GM12878 (cell line): Measurements from ENCODE around the gene FAM118B. TPM values are rescaled to one million over a fixed set of nuclear protein-coding genes. Genes with fewer than 3 reads are reported as not detected.

Source experiments
- ATAC-seq: fragments of 200-7000 bp; cut with Tn5 transposase; 3 replicates; pipeline ENCODE4 v1.9.1; 2020; ENCODE audit warnings: mild to moderate bottlenecking, moderate library complexity
- BruUV-seq: library from RNA; stranded (reverse); fragments of 400-500 nt; replicated peaks from 2 replicates; lab custom pipeline; 2021; lab: Mats Ljungman, UMichigan
- CTCF ChIA-PET: fragments of 300-600 bp; sonication (Branson Sonifier 250); formaldehyde crosslinking; extraction: SDS; loops from one replicate; lab custom pipeline; 2021; ENCODE audit warnings: inconsistent platforms; lab: Yijun Ruan, JAX
- POLR2A ChIA-PET: fragments of 350-600 bp; formaldehyde crosslinking; extraction: SDS; loops from one replicate; lab custom pipeline; 2021; ENCODE audit warnings: inconsistent platforms; lab: Charles Lee
- RAD21 ChIA-PET: fragments of 300-600 bp; sonication (Branson Sonifier 250); formaldehyde crosslinking; loops from one replicate; lab custom pipeline; 2023; ENCODE audit warnings: antibody characterized with exemption; ENCODE audit not compliant: unreplicated experiment; lab: Charles Lee
- SMC1A ChIA-PET: fragments of 300-600 bp; sonication (Branson Sonifier 250); formaldehyde crosslinking; loops from one replicate; lab custom pipeline; 2023; ENCODE audit not compliant: unreplicated experiment, uncharacterized antibody; lab: Charles Lee
- DNase-seq: peaks from one replicate; pipeline ENCODE4 v3.0.0-alpha.2; 2011; ENCODE audit warnings: low read depth, low spot score
- FAIRE-seq: peaks from 3 replicates; lab custom pipeline; 2011; peaks lifted over from hg19 to GRCh38; lab: Jason Lieb, UNC
- H2AFZ ChIP-seq: 2 replicates; pipeline ENCODE4 v1.6.0; 2011; ENCODE audit warnings: low read depth, low read length, control low read depth; ENCODE audit not compliant: control insufficient read depth
- H3K27ac ChIP-seq: 2 replicates; pipeline ENCODE4 v1.5.1; 2011; ENCODE audit warnings: control low read depth; ENCODE audit not compliant: control insufficient read depth, insufficient read depth
- H3K27me3 ChIP-seq, 2 experiments: replicated peaks in 1 of 2; 2 replicates each; pipeline versions ENCODE4 v1.6.0 to v1.6.1; 2011; ENCODE audit warnings: low read length in 1 of 2; ENCODE audit not compliant: control insufficient read depth in 2 of 2, insufficient read depth in 2 of 2
- H3K36me3 ChIP-seq, 2 experiments: 2 replicates each; pipeline ENCODE4 v1.5.1; 2011; ENCODE audit warnings: low read length in 1 of 2; ENCODE audit not compliant: control insufficient read depth in 2 of 2, insufficient read depth in 2 of 2
- H3K4me1 ChIP-seq: 2 replicates; pipeline ENCODE4 v1.6.1; 2011; ENCODE audit warnings: mild to moderate bottlenecking, low read length, moderate library complexity, mixed read lengths; ENCODE audit not compliant: control insufficient read depth, insufficient read depth
- H3K4me2 ChIP-seq: 2 replicates; pipeline ENCODE4 v1.6.0; 2011; ENCODE audit warnings: control low read depth; ENCODE audit not compliant: control insufficient read depth, insufficient read depth
- H3K4me3 ChIP-seq: fragments of 200-600 bp; sonication (generic); 2 replicates; pipeline ENCODE4 v1.5.1; 2016
- H3K79me2 ChIP-seq: 2 replicates; pipeline ENCODE4 v1.6.0; 2011; ENCODE audit warnings: low read length; ENCODE audit not compliant: control insufficient read depth, insufficient read depth
- H3K9ac ChIP-seq: 2 replicates; pipeline ENCODE4 v1.8.0; 2011; ENCODE audit warnings: low read length, control low read depth, mixed read lengths; ENCODE audit not compliant: control insufficient read depth, insufficient read depth
- H3K9me3 ChIP-seq: replicated peaks from 3 replicates; pipeline ENCODE4 v1.5.1; 2011; ENCODE audit warnings: mild to moderate bottlenecking, low read length; ENCODE audit not compliant: control insufficient read depth, insufficient read depth
- H4K20me1 ChIP-seq: 2 replicates; pipeline ENCODE4 v1.6.0; 2011; ENCODE audit not compliant: control insufficient read depth, insufficient read depth
- BCL11A ChIP-seq: IDR thresholded peaks from 2 replicates; pipeline ENCODE4 v1.6.1; 2011; ENCODE audit warnings: low read depth, low read length
- CEBPB ChIP-seq, 2 experiments: fragments of 150-350 bp in 1 of 2; IDR thresholded peaks; 2 replicates each; pipeline ENCODE4 v1.6.1; 2012 to 2014; ENCODE audit warnings: low read depth in 2 of 2, low read length in 2 of 2, borderline replicate concordance in 1 of 2, inconsistent platforms in 1 of 2
- CREB1 ChIP-seq: IDR thresholded peaks from 2 replicates; pipeline ENCODE4 v1.6.1; 2012; ENCODE audit warnings: low read depth, mild to moderate bottlenecking, inconsistent platforms
- HDGF ChIP-seq: fragments of 450-650 bp; IDR thresholded peaks from 2 replicates; pipeline ENCODE4 v1.6.1; 2016; ENCODE audit warnings: antibody characterized with exemption
- HSF1 ChIP-seq: fragments of 150-350 bp; IDR thresholded peaks from 2 replicates; pipeline ENCODE4 v1.6.1; 2014; ENCODE audit warnings: mild to moderate bottlenecking, low read depth, low read length
- IKZF1 ChIP-seq: fragments of 450-650 bp; conservative IDR thresholded peaks from 2 replicates; pipeline ENCODE4 v1.6.1; 2017; ENCODE audit warnings: antibody characterized with exemption, mild to moderate bottlenecking
- IRF3 ChIP-seq: fragments of 450-650 bp; IDR thresholded peaks from 2 replicates; pipeline ENCODE4 v1.6.1; 2014; ENCODE audit warnings: mild to moderate bottlenecking
- NRF1 ChIP-seq: conservative IDR thresholded peaks from 2 replicates; pipeline ENCODE4 v1.6.1; 2011; ENCODE audit warnings: mild to moderate bottlenecking, low read depth, low read length, improper control_type of control experiment
- RAD21 ChIP-seq: IDR thresholded peaks from 2 replicates; pipeline ENCODE4 v1.6.1; 2011; ENCODE audit warnings: mild to moderate bottlenecking, low read depth, low read length, moderate library complexity; ENCODE audit not compliant: insufficient read depth
- RAD51 ChIP-seq: fragments of 450-650 bp; IDR thresholded peaks from 2 replicates; pipeline ENCODE4 v1.6.1; 2016; ENCODE audit warnings: moderate library complexity, mild to moderate bottlenecking, inconsistent platforms
- RUNX3 ChIP-seq: IDR thresholded peaks from 2 replicates; pipeline ENCODE4 v1.6.1; 2012; ENCODE audit warnings: low read length, inconsistent platforms
- SIX5 ChIP-seq: IDR thresholded peaks from 2 replicates; pipeline ENCODE4 v1.6.1; 2011; ENCODE audit warnings: mild to moderate bottlenecking, low read depth, low read length, moderate library complexity; ENCODE audit not compliant: severe bottlenecking
- SPI1 ChIP-seq: IDR thresholded peaks from 2 replicates; pipeline ENCODE4 v1.6.1; 2011; ENCODE audit warnings: low read depth, mild to moderate bottlenecking, low read length, moderate library complexity, borderline replicate concordance; ENCODE audit not compliant: insufficient read depth
- SREBF2 ChIP-seq: IDR thresholded peaks from 2 replicates; pipeline ENCODE4 v1.6.1; 2012; ENCODE audit warnings: mild to moderate bottlenecking, low read length
- TAF1 ChIP-seq: IDR thresholded peaks from 2 replicates; pipeline ENCODE4 v1.6.1; 2011; ENCODE audit warnings: mild to moderate bottlenecking, low read depth, low read length, borderline replicate concordance
- TCF12 ChIP-seq: IDR thresholded peaks from 2 replicates; pipeline ENCODE4 v1.6.1; 2011; ENCODE audit warnings: low read depth, mild to moderate bottlenecking, low read length
- TCF7 ChIP-seq: IDR thresholded peaks from 2 replicates; pipeline ENCODE4 v1.6.1; 2014; ENCODE audit warnings: antibody characterized with exemption, borderline replicate concordance
- ZBED1 ChIP-seq: IDR thresholded peaks from 2 replicates; pipeline ENCODE4 v1.6.1; 2016; ENCODE audit warnings: borderline replicate concordance
- WGBS: methylation state at CpG from one replicate; pipeline ENCODE4 v1.1.6; 2016; ENCODE audit warnings: low lambda C conversion rate; ENCODE audit not compliant: insufficient replicate concordance, insufficient coverage; ENCODE audit errors: missing lambda C conversion rate; 5-methylcytosine and 5-hydroxymethylcytosine counted together
- in situ Hi-C: fragments of 300-500 bp; cut with MboI; formaldehyde crosslinking; loops from 9 replicates; pipeline ENCODE4 v1.14.3; 2018; ENCODE audit warnings: mixed read lengths
- intact Hi-C: fragments of 100-400 bp; cut with micrococcal nuclease; formaldehyde crosslinking; loops from one replicate; pipeline ENCODE4 v1.14.2; 2022; ENCODE audit not compliant: unreplicated experiment
- polyA plus RNA-seq, 11 experiments: library from polyadenylated mRNA; depleted of rRNA in 4 of 11; unstranded in 6 of 11; stranded (reverse) in 5 of 11; fragments of >200 nt; fragmentation: Nextera tagmentation in 4 of 11; fragmentation: Illumina TruSeq in 1 of 11; extraction: Ambion mirVana in 4 of 11; extraction: Trizol in 1 of 11; gene quantifications; 1 replicate in 1 of 11; 2 replicates in 10 of 11; pipeline versions ENCODE4 v1.2.1 to v1.2.3, GENCODE V29; 2011 to 2016; ENCODE audit warnings: inconsistent platforms in 2 of 11, missing spikeins in 2 of 11, low read depth in 1 of 11
- total RNA-seq, 4 experiments: library from RNA; depleted of rRNA in 3 of 4; stranded (reverse); fragments of >200 nt in 3 of 4; fragmentation: Illumina TruSeq in 1 of 4; extraction: Trizol in 1 of 4; gene quantifications; 2 replicates each; pipeline versions ENCODE4 v1.2.1 to v1.2.3, GENCODE V29; 2013 to 2021

The FAM118B gene
- total and polyA plus RNA-seq, 10 of the 15 experiments (the other 5 are each of a cell fraction or from before 2014, with no cell fraction given) = 12.8 to 29.7 (median 16.5) TPM

GRCh38 chr11:126173257-126173656 is 38.3 kb upstream of the FAM118B start:
- Histone ChIP-seq H3K4me2 (no peak overlapping the region), H4K20me1 (no peaks in the 10 kb centered on the region), H3K27ac (no peak overlapping the region), H3K36me3 (no peaks in the 10 kb centered on the region)
- in situ Hi-C loops = no loop called here
- peak; percentile 31 for ATAC-seq
- POLR2A ChIA-PET = no interaction called here
- 76% methylated on average over 9 of the region's 9 CpGs for WGBS
- TF ChIP-seq RAD51 (no peak), IKZF1 (0 out of 2 replicates have a peak, but pooled peaks have one; percentile 17), TCF12 (0 out of 2 replicates have a peak, but pooled peaks have one; percentile 7), RUNX3 (peak; percentile 36; the same call in 1 of the 2 replicates), CEBPB (IDR thresholded peaks at IDR 0.05; ENCODE audit: borderline replicate concordance in 1 of 2, low read depth in 2 of 2, low read length in 2 of 2) (no peak), BCL11A (0 out of 2 replicates have a peak, but pooled peaks have one; percentile 11)
- TF ChIP-seq, all 136 proteins: peak for 4
- DNase-seq (no peak), FAIRE-seq (no peak)
- H3K9ac ChIP-seq = no peak overlapping the region
- H3K4me1 ChIP-seq = no peaks in the 10 kb centered on the region; the same call in 1 of the 2 replicates
- BruUV-seq = no TSS peak
- no peaks in the 10 kb centered on the region for H3K27me3 ChIP-seq
- intact Hi-C loops = no loop called here
- SMC1A ChIA-PET = no interaction called here
- H3K79me2 ChIP-seq = no peaks in the 10 kb centered on the region
- no peak overlapping the region for H2AFZ ChIP-seq
- CTCF ChIA-PET = interaction anchor here (3.7 kb wide), 1 partner anchor 21 kb away, joined by 9 read pairs; no protein-coding TSS in a partner anchor
- no peaks in the 10 kb centered on the region for H3K9me3 ChIP-seq
- RAD21 ChIA-PET = no interaction called here
- H3K4me3 ChIP-seq = no peak overlapping the region

- ChIA-PET SMC1A (no interaction called here), POLR2A (no interaction called here), RAD21 (no interaction called here), CTCF (interaction anchor here (0.6 kb wide), 1 partner anchor 109 kb away, joined by 3 read pairs; no protein-coding TSS in a partner anchor)
- ATAC-seq (no peak), FAIRE-seq (no peak), DNase-seq (no peak)
- intact Hi-C loops (no loop called here), in situ Hi-C loops (no loop called here)
- WGBS = 43% methylated on average over 7 of the region's 7 CpGs
- Histone ChIP-seq H3K27me3 (no peaks in the 10 kb centered on the region), H3K9ac (no peak overlapping the region), H4K20me1 (no peaks in the 10 kb centered on the region), H2AFZ (no peak overlapping the region), H3K9me3 (no peaks in the 10 kb centered on the region), H3K4me3 (no peak overlapping the region), H3K4me1 (no peaks in the 10 kb centered on the region; the same call in 1 of the 2 replicates), H3K27ac (no peak overlapping the region), H3K36me3 (no peaks in the 10 kb centered on the region), H3K79me2 (no peaks in the 10 kb centered on the region), H3K4me2 (no peak overlapping the region)
- no TSS peak for BruUV-seq
- no peak for TF ChIP-seq NRF1
- no peak for TF ChIP-seq HDGF
- TF ChIP-seq SIX5 = no peak
- no peak for TF ChIP-seq TAF1
- no peak for TF ChIP-seq RAD21
- TF ChIP-seq ZBED1 = no peak
- TF ChIP-seq IRF3 = no peak
- TF ChIP-seq SREBF2 = no peak
- TF ChIP-seq CREB1 = no peak
- no peak for TF ChIP-seq SPI1
- TF ChIP-seq TCF7 = no peak
- TF ChIP-seq TCF12 = no peak
- no peak for TF ChIP-seq HSF1
Measured at GRCh38 chr11:126174816-126175215, 36.8 kb upstream of the FAM118B start.
